Endodermal cell (in vitro differentiated cells): ENCODE data around the gene CRCP. TPM values are rescaled to one million over a fixed set of nuclear protein-coding genes. Genes with fewer than 3 reads are reported as not detected.
"Not testable (repeated sequence)": the region's sequence is repeated elsewhere in the genome, so short reads cannot be mapped to it uniquely, and the experiment has no call there.

Experiments
- DNase-seq: peaks from one replicate; pipeline ENCODE4 v3.0.0-alpha.2; 2017
- H3K27ac ChIP-seq: 2 replicates; pipeline ENCODE4 v1.5.1; 2013; ENCODE audit warnings: mild to moderate bottlenecking, low read depth, low read length, moderate library complexity
- H3K27me3 ChIP-seq: 2 replicates; pipeline ENCODE4 v1.6.1; 2013; ENCODE audit warnings: mild to moderate bottlenecking, low read length, moderate library complexity; ENCODE audit not compliant: insufficient read depth, control insufficient read depth, poor library complexity, severe bottlenecking
- H3K36me3 ChIP-seq: 2 replicates; pipeline ENCODE4 v1.7.0; 2013; ENCODE audit warnings: mild to moderate bottlenecking, low read length, moderate library complexity; ENCODE audit not compliant: control insufficient read depth, insufficient read depth
- H3K4me1 ChIP-seq: one replicate; pipeline ENCODE4 v1.7.0; 2013; ENCODE audit warnings: low read length; ENCODE audit not compliant: control insufficient read depth, insufficient read depth
- H3K4me3 ChIP-seq: 2 replicates; pipeline ENCODE4 v1.5.1; 2013; ENCODE audit warnings: mild to moderate bottlenecking, low read length, moderate library complexity
- H3K9ac ChIP-seq: 2 replicates; pipeline ENCODE4 v1.6.1; 2013; ENCODE audit warnings: mild to moderate bottlenecking, low read length, moderate library complexity; ENCODE audit not compliant: poor library complexity, severe bottlenecking; ENCODE audit errors: extremely low read depth
- H3K9me3 ChIP-seq: 2 replicates; pipeline ENCODE4 v1.6.1; 2013; ENCODE audit warnings: mild to moderate bottlenecking, low read length, moderate library complexity; ENCODE audit not compliant: control insufficient read depth
- H3K27ac Mint-ChIP-seq: 2 replicates; pipeline ENCODE4 v1.8.0; 2020; ENCODE audit warnings: mixed read lengths
- H3K27me3 Mint-ChIP-seq: 2 replicates; pipeline ENCODE4 v1.8.0; 2021; ENCODE audit warnings: mild to moderate bottlenecking, mixed read lengths; ENCODE audit not compliant: insufficient read depth
- H3K36me3 Mint-ChIP-seq: 2 replicates; pipeline ENCODE4 v1.8.0; 2020; ENCODE audit warnings: low read depth, mixed read lengths
- H3K4me1 Mint-ChIP-seq: 2 replicates; pipeline ENCODE4 v1.8.0; 2020; ENCODE audit warnings: mixed read lengths
- H3K4me3 Mint-ChIP-seq: 2 replicates; pipeline ENCODE4 v1.8.0; 2020; ENCODE audit warnings: mild to moderate bottlenecking, moderate library complexity, mixed read lengths
- H3K9me3 Mint-ChIP-seq: 2 replicates; pipeline ENCODE4 v1.8.0; 2020; ENCODE audit warnings: mild to moderate bottlenecking, mixed read lengths
- WGBS, 2 experiments: methylation state at CpG; one replicate each; pipeline versions ENCODE4 v1.1.5 to v1.1.7; 2013; ENCODE audit warnings: missing lambda C conversion rate in 2 of 2, mixed read lengths in 1 of 2; ENCODE audit not compliant: insufficient coverage in 1 of 2, insufficient read length in 1 of 2; 5-methylcytosine and 5-hydroxymethylcytosine counted together
- total RNA-seq, 2 donors: library from RNA; stranded (reverse); fragmentation: NEBNext Ultra II Directional in 1 of 2; extraction: Animal tissue kit (Norgen Biotek cat#: 25700) in 1 of 2; gene quantifications; 2 replicates in 1 of 2; 3 replicates in 1 of 2; pipeline ENCODE4 v1.2.1, GENCODE V29; 2021
- TF ChIP-seq, protein P1 (sequence below): fragments of 200-600 bp; sonication (generic); conservative IDR thresholded peaks from 2 replicates; pipeline ENCODE4 v1.5.0; 2021; ENCODE audit warnings: antibody characterized with exemption, mild to moderate bottlenecking

CRCP gene
- total RNA-seq, 2 donors from 2014 or later = 25.9 to 27.8 TPM

DNA sequence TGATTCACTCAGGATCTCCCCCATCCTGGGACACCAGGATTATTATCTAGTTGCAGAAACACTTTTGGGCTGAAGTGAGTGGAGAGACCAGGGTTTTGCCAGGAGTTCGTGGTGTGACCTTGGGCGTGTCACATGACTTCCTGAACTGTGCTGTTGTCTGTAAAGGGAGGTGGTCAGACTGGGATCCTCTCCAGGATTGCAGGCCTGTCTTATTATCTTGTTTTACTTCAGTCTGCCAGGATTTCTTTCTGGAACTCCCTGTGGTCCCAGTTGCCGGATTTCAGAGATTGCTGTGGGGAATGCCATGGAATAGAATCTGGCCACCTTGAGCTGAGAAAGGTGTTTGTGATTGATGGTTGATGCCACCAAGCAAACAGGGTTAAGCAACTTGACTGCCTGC, 35.8 kb downstream of the CRCP start:
- no peaks in the 10 kb centered on the region for H3K4me1 ChIP-seq
- peaks cover 68% of the 10 kb centered on the region for H3K36me3 Mint-ChIP-seq
- H3K4me3 ChIP-seq = no peak overlapping the region
- peaks cover 70% of the 10 kb centered on the region for H3K36me3 ChIP-seq
- H3K9me3 Mint-ChIP-seq = no peaks in the 10 kb centered on the region
- WGBS, 2 experiments = 92 to 95% methylated on average over 3 of the region's 3 CpGs
- H3K9me3 ChIP-seq = no peaks in the 10 kb centered on the region
- H3K4me1 Mint-ChIP-seq = peaks cover 15% of the 10 kb centered on the region
- H3K9ac ChIP-seq = no peak overlapping the region
- no peak for DNase-seq
- H3K27me3 ChIP-seq = no peaks in the 10 kb centered on the region
- no peak overlapping the region for H3K4me3 Mint-ChIP-seq
- H3K27me3 Mint-ChIP-seq = no peaks in the 10 kb centered on the region
- no peak overlapping the region for H3K27ac Mint-ChIP-seq
- no peak overlapping the region for H3K27ac ChIP-seq
- TF ChIP-seq, protein P1, sequence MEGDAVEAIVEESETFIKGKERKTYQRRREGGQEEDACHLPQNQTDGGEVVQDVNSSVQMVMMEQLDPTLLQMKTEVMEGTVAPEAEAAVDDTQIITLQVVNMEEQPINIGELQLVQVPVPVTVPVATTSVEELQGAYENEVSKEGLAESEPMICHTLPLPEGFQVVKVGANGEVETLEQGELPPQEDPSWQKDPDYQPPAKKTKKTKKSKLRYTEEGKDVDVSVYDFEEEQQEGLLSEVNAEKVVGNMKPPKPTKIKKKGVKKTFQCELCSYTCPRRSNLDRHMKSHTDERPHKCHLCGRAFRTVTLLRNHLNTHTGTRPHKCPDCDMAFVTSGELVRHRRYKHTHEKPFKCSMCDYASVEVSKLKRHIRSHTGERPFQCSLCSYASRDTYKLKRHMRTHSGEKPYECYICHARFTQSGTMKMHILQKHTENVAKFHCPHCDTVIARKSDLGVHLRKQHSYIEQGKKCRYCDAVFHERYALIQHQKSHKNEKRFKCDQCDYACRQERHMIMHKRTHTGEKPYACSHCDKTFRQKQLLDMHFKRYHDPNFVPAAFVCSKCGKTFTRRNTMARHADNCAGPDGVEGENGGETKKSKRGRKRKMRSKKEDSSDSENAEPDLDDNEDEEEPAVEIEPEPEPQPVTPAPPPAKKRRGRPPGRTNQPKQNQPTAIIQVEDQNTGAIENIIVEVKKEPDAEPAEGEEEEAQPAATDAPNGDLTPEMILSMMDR = no peak

DNA sequence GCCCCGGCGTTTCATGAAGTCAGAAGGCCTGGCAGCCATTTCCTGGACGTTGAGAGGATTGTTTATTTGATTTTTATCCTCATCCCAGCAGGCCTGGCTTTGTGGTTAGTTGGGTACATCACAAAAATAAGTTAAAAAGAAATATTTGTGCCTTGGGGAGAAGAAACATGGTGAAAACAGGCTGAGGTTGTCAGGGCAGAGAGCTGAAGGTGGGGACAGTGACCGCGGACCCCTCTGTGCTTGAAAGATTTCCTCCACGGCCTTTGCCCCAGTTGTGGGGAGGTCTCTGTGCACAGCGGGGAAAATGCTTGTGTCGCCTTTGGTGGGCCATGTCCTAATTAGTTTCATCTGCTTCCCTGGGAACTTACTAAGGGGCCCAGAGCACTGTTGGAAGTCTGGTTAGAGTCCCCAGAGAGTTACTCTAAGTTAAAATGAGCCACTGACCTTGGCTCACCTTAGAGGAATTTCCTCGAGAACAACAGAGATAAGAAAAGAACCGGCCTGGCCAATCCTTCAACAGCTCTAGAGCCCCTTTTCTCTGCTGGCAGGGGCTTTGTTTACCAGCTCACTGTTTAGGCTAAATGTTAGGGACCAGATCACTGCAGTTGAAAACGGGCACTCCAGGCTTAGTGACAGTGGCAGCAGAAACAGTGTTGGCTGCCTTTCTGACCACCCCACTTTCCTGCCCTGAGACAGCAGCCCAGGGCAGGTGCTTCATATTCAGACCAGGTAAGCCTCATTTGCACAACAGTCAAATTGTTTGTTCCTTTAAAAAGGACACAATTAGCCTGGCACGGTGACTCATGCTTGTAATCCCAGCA, 37.9 kb downstream of the CRCP start:
- H3K4me1 ChIP-seq = no peaks in the 10 kb centered on the region
- H3K9ac ChIP-seq = no peak overlapping the region
- 83 to 87% methylated on average over 9 to 12 of the region's 12 CpGs for WGBS, 2 experiments
- H3K27ac Mint-ChIP-seq = peak overlapping the region; percentile 89
- H3K4me1 Mint-ChIP-seq = peaks cover 15% of the 10 kb centered on the region
- H3K36me3 Mint-ChIP-seq = peaks cover 61% of the 10 kb centered on the region
- H3K36me3 ChIP-seq = peaks cover 68% of the 10 kb centered on the region
- no peaks in the 10 kb centered on the region for H3K27me3 ChIP-seq
- no peaks in the 10 kb centered on the region for H3K9me3 ChIP-seq
- TF ChIP-seq, protein P1 = no peak
- H3K27me3 Mint-ChIP-seq = no peaks in the 10 kb centered on the region
- peak overlapping the region; percentile 31 for H3K4me3 Mint-ChIP-seq
- no peaks in the 10 kb centered on the region for H3K9me3 Mint-ChIP-seq
- DNase-seq = peak; percentile 79
- no peak overlapping the region for H3K27ac ChIP-seq
- no peak overlapping the region for H3K4me3 ChIP-seq

DNA sequence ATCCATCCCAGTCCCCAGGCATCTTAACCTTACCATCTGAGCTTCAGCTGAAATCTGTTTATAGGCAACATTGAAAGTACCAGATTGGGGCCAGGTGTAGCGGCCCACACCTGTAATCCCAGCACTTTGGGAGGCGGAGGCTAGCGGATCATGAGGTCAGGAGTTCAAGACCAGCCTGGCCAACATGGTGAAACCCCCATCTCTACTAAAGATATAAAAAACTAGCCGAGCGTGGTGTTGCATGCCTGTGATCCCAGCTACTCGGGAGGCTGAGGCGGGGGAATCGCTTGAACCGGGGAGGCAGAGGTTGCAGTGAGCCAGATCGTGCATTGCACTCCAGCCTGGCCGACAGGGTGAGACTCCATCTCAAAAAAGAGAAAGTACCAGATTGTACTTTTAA, 39.0 kb downstream of the CRCP start:
- H3K27ac ChIP-seq = no peak overlapping the region
- H3K9me3 Mint-ChIP-seq = peaks cover 8% of the 10 kb centered on the region
- WGBS, 2 experiments = 92 to 95% methylated on average over 11 of the region's 11 CpGs
- H3K4me3 Mint-ChIP-seq = no peak overlapping the region
- H3K36me3 ChIP-seq = peaks cover 75% of the 10 kb centered on the region
- no peaks in the 10 kb centered on the region for H3K27me3 Mint-ChIP-seq
- no peak for DNase-seq
- peaks cover 6% of the 10 kb centered on the region for H3K9me3 ChIP-seq
- H3K36me3 Mint-ChIP-seq = peaks cover 61% of the 10 kb centered on the region
- no peaks in the 10 kb centered on the region for H3K4me1 ChIP-seq
- H3K4me1 Mint-ChIP-seq = peaks cover 15% of the 10 kb centered on the region
- no peak overlapping the region for H3K4me3 ChIP-seq
- H3K27ac Mint-ChIP-seq = no peak overlapping the region
- no peak overlapping the region for H3K9ac ChIP-seq
- TF ChIP-seq, protein P1 = no peak
- no peaks in the 10 kb centered on the region for H3K27me3 ChIP-seq

DNA sequence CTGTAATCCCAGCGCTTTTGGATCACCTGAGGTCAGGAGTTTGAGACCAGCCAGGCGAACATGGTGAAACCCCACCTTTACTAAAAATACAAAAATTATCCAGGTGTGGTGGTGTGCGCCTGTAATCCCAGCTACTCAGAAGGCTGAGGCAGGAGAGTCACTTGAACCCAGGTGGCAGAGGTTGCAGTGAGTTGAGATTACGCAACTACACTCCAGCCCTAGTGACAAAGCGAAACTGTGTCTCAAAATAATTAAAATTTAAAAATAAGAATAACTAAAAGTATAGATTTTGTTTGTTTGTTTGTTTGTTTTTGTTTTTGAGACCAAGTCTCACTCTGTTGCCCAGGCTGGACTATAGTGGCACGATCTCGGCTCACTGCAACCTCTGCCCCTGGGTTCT, 41.4 kb downstream of the CRCP start:
- not testable (repeated sequence) for H3K27me3 ChIP-seq, H3K4me1 ChIP-seq, DNase-seq, H3K27ac ChIP-seq, H3K27ac Mint-ChIP-seq, H3K4me3 Mint-ChIP-seq, H3K9me3 ChIP-seq, H3K4me3 ChIP-seq, H3K27me3 Mint-ChIP-seq, H3K9ac ChIP-seq
- WGBS, 2 experiments = 76 to 98% methylated on average over 3 to 6 of the region's 7 CpGs
- peaks cover 15% of the 10 kb centered on the region for H3K4me1 Mint-ChIP-seq
- peaks cover 16% of the 10 kb centered on the region for H3K9me3 Mint-ChIP-seq
- peaks cover 62% of the 10 kb centered on the region for H3K36me3 ChIP-seq
- peaks cover 56% of the 10 kb centered on the region for H3K36me3 Mint-ChIP-seq
